Fibroblast of lung (primary cell): ENCODE results near the gene SORD.
"Not testable (repeated sequence)": the region's sequence is repeated elsewhere in the genome, so short reads cannot be mapped to it uniquely, and the experiment has no call there.

Experiments
- EZH2 ChIP-seq: IDR thresholded peaks from 2 replicates; pipeline ENCODE4 v1.5.1; 2012; ENCODE audit warnings: low read length, control low read depth, mild to moderate bottlenecking; ENCODE audit errors: missing control alignments
- TF ChIP-seq, protein P1 (sequence below), 2 donors: IDR thresholded peaks in 1 of 2; conservative IDR thresholded peaks in 1 of 2; 1 replicate in 1 of 2; 2 replicates in 1 of 2; pipeline ENCODE4 v1.5.1; 2011 to 2012; ENCODE audit warnings: low read length in 2 of 2, control low read depth in 1 of 2, inconsistent platforms in 1 of 2, low read depth in 1 of 2, mild to moderate bottlenecking in 1 of 2

GRCh38 chr15:45041538-45041937, 18.5 kb downstream of the SORD start:
- not testable (repeated sequence) for TF ChIP-seq EZH2
- TF ChIP-seq, protein P1, sequence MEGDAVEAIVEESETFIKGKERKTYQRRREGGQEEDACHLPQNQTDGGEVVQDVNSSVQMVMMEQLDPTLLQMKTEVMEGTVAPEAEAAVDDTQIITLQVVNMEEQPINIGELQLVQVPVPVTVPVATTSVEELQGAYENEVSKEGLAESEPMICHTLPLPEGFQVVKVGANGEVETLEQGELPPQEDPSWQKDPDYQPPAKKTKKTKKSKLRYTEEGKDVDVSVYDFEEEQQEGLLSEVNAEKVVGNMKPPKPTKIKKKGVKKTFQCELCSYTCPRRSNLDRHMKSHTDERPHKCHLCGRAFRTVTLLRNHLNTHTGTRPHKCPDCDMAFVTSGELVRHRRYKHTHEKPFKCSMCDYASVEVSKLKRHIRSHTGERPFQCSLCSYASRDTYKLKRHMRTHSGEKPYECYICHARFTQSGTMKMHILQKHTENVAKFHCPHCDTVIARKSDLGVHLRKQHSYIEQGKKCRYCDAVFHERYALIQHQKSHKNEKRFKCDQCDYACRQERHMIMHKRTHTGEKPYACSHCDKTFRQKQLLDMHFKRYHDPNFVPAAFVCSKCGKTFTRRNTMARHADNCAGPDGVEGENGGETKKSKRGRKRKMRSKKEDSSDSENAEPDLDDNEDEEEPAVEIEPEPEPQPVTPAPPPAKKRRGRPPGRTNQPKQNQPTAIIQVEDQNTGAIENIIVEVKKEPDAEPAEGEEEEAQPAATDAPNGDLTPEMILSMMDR (conservative IDR thresholded peaks at IDR 0.05 in 1 of 2, IDR thresholded peaks at IDR 0.05 in 1 of 2; ENCODE audit: low read depth in 1 of 2, low read length in 2 of 2), result not testable (repeated sequence)
